Neural crest cell (in vitro differentiated cells): ENCODE measurements around the gene STK17A. TPM values are rescaled to one million over a fixed set of nuclear protein-coding genes. Genes with fewer than 3 reads are reported as not detected.

Experiments used
- DNase-seq: peaks from one replicate; pipeline ENCODE4 v3.0.0; 2021; ENCODE audit warnings: low read depth, mixed read lengths, low spot score
- H3K27ac Mint-ChIP-seq: one replicate; pipeline ENCODE4 v1.8.0; 2021; ENCODE audit warnings: mild to moderate bottlenecking, mixed read lengths; ENCODE audit not compliant: unreplicated experiment
- H3K27me3 Mint-ChIP-seq: 2 replicates; pipeline ENCODE4 v1.8.0; 2021; ENCODE audit warnings: low read depth, mild to moderate bottlenecking, mixed read lengths
- H3K36me3 Mint-ChIP-seq: 2 replicates; pipeline ENCODE4 v1.8.0; 2021; ENCODE audit warnings: low read depth, mild to moderate bottlenecking, mixed read lengths
- H3K4me1 Mint-ChIP-seq: 2 replicates; pipeline ENCODE4 v1.8.0; 2021; ENCODE audit warnings: mixed read lengths
- H3K4me3 Mint-ChIP-seq: one replicate; pipeline ENCODE4 v1.8.0; 2021; ENCODE audit warnings: mild to moderate bottlenecking, mixed read lengths
- H3K9me3 Mint-ChIP-seq: 2 replicates; pipeline ENCODE4 v1.8.0; 2021; ENCODE audit warnings: mixed read lengths
- total RNA-seq: library from RNA; stranded (reverse); gene quantifications from 2 replicates; pipeline ENCODE4 v1.2.1, GENCODE V29; 2021
- TF ChIP-seq, protein P1 (sequence below): fragments of 200-600 bp; sonication (generic); conservative IDR thresholded peaks from 2 replicates; pipeline ENCODE4 v1.5.0; 2021; ENCODE audit warnings: antibody characterized with exemption, mild to moderate bottlenecking

Gene STK17A
- total RNA-seq, 1 donor from 2014 or later, result 7.1 TPM

DNA sequence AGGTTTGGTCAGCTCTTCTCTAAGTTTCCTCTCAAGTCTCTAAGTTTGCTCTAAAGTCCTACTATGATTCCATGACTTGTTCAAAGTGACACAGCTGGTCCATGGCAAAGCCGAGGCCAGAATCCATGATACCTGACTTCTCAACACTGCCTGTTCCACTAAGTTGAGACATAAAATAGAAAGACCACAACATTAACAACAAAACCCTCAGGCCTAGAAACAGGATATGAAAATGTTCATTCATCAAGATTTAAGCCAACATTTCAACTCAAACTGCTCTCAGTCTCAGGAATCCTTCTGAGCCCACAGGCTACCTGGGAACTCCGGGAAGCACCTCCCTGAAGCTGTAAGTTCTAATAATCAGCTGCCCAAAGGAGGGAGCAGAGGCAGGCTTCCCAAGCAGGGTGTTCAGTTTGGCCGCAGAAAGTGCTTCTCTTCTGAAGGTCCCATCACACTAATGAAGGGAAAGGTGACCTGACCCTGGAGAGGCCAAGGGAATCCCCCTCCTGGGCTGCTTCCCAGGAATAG lies 62.9 kb downstream of the STK17A start:
- DNase-seq, result no peak
- H3K4me3 Mint-ChIP-seq, result peak overlapping the region; percentile 49
- H3K27me3 Mint-ChIP-seq, result no peaks in the 10 kb centered on the region
- peaks cover 26% of the 10 kb centered on the region for H3K36me3 Mint-ChIP-seq
- H3K4me1 Mint-ChIP-seq, result peaks cover 58% of the 10 kb centered on the region
- H3K9me3 Mint-ChIP-seq, result no peaks in the 10 kb centered on the region
- H3K27ac Mint-ChIP-seq, result peak overlapping the region; percentile 90
- TF ChIP-seq, protein P1, sequence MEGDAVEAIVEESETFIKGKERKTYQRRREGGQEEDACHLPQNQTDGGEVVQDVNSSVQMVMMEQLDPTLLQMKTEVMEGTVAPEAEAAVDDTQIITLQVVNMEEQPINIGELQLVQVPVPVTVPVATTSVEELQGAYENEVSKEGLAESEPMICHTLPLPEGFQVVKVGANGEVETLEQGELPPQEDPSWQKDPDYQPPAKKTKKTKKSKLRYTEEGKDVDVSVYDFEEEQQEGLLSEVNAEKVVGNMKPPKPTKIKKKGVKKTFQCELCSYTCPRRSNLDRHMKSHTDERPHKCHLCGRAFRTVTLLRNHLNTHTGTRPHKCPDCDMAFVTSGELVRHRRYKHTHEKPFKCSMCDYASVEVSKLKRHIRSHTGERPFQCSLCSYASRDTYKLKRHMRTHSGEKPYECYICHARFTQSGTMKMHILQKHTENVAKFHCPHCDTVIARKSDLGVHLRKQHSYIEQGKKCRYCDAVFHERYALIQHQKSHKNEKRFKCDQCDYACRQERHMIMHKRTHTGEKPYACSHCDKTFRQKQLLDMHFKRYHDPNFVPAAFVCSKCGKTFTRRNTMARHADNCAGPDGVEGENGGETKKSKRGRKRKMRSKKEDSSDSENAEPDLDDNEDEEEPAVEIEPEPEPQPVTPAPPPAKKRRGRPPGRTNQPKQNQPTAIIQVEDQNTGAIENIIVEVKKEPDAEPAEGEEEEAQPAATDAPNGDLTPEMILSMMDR, result no peak

DNA sequence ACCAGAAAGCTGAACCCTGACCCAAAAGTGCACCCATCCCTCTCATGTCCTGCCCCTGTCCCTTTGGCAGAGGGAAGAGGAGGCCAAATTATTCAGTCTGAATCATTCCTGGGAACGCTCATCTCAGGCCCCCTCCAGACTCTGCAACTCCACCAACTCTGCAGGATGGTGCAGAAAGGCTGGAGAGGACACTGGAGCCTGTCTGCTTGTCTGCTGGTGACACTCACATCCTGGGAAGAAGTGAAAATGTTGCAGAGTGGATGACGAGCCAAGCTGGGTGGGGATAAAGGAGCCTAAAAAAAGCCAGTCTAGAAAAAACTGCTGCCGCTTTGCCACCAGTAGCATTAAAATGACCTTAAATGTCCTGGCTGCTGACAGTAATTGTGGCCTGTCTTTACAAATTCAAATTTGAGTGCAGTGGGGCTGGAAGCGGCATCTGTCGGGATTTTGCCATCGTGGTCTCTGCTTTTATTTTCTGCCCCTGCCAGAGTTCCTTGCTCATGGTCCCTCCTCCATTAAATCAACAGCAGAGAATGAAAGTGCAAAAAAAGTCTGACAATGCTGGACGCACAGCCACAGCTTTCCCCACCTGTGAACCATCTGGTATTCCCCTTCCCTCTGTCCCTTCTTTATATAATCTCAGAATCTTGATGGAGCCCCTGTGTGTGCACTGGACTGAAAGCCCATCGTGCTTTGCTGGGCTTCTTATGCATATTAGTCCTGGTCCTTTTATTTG lies 63.9 kb downstream of the STK17A start:
- TF ChIP-seq, protein P1, result no peak
- Mint-ChIP-seq H3K27ac (peak overlapping the region; percentile 97), H3K36me3 (peaks cover 28% of the 10 kb centered on the region), H3K27me3 (no peaks in the 10 kb centered on the region), H3K4me1 (peaks cover 63% of the 10 kb centered on the region), H3K9me3 (no peaks in the 10 kb centered on the region), H3K4me3 (peak overlapping the region; percentile 58)
- DNase-seq, result no peak

DNA sequence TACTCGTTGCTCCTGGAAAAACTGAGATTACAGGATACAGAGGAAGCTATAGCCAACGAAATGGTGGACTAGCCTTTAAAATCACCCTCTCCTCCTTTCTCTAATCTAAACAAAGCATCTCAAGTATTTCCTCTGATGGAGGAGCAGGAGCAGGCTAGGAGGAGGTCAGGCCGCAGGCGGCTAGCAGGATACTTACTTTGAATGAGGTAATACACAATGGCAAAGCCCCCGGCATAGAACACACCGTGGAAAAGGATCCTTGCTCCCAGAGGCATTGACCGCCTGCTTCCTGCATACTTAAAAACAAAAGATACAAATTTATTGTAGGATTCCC lies 64.4 kb downstream of the STK17A start:
- TF ChIP-seq, protein P1, result no peak
- Mint-ChIP-seq H3K4me3 (peak overlapping the region; percentile 58), H3K27me3 (no peaks in the 10 kb centered on the region), H3K9me3 (no peaks in the 10 kb centered on the region), H3K27ac (peak overlapping the region; percentile 97), H3K4me1 (peaks cover 65% of the 10 kb centered on the region), H3K36me3 (peaks cover 28% of the 10 kb centered on the region)
- DNase-seq, result no peak

DNA sequence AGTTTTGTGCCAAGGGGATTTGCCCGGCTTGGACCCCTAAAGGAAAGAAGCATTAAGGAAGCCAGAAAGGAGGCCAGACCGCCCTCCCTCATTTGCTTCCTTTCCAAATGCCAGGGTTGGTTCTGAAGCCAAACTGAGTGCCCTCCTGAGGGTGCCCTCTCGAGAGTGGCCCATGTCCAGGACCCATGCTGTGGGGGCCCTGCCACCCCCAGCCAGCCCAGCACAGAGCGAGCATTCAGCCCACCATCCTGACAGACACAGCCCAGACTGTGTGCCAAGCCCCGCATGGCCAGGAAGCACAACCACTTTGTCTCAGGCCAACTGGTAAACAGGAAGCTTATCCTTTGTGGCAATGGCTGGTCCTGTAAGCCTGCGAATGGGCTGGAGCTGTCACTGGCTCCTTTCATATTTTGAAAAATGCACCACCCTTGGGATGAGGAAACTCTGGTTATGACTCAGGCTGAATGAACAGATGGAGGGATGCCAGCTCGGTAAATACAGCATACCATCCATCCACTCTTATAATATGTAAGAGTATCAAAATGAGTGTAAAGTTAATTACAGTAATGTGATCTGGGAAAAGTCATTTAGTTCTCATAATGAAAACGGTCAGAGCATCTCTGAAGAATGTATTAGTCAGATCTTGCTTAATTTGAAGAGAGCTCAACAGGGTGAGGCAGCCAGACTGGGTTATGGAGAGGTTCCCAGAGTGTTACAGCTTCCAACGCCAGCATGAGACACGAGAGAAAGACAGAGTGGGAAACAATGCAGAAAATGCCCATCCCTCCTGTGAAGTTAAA lies 65.0 kb downstream of the STK17A start:
- no peak for DNase-seq
- TF ChIP-seq, protein P1, result no peak
- no peaks in the 10 kb centered on the region for H3K9me3 Mint-ChIP-seq
- peak overlapping the region; percentile 97 for H3K27ac Mint-ChIP-seq
- no peaks in the 10 kb centered on the region for H3K27me3 Mint-ChIP-seq
- peaks cover 68% of the 10 kb centered on the region for H3K4me1 Mint-ChIP-seq
- peak overlapping the region; percentile 58 for H3K4me3 Mint-ChIP-seq
- peaks cover 25% of the 10 kb centered on the region for H3K36me3 Mint-ChIP-seq

DNA sequence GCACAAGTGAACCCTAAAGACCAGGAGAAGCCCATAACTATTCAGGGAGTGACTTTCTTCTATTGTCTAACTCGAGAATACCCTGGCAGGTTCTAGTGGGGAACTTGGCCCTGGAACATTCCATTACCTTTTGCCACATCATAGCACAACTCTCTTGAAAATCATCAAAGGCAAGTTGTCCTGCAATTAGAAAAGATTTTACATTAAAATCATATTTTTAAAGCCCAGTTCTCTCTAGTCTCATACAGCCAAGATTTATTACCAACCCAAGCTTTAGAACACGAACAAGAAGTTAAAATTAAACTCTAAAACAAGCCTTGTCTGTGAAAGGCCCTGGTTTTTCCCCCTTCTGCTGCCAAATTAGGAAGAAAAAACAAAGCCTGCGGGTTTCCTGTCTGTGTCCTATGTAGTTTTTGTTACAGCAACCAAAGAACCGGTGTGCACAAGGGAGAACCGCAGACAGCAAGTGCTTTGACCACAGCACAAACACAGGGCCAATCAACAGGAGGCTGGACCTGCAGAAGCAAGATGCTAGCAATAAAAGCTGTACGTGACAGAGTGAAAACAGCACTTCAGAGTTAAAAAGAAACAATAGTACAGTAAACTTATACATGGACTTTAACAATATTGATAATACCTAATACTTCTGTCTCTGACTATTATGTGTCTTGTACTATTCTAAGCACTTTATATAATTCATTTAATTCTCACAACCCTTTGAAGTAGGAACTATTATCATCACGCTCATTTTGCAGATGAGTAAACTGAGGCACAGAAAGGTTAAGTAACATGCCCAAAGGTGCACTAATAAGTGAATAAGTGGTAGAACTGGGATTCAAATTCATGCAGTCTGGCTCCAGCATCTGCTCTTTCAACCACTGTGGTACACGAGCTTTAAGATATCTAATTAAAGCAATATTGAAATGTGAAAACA lies 65.8 kb downstream of the STK17A start:
- peaks cover 68% of the 10 kb centered on the region for H3K4me1 Mint-ChIP-seq
- no peaks in the 10 kb centered on the region for H3K27me3 Mint-ChIP-seq
- peak overlapping the region; percentile 8 for H3K4me3 Mint-ChIP-seq
- H3K27ac Mint-ChIP-seq, result peak overlapping the region; percentile 85
- H3K9me3 Mint-ChIP-seq, result no peaks in the 10 kb centered on the region
- TF ChIP-seq, protein P1, result no peak
- peaks cover 21% of the 10 kb centered on the region for H3K36me3 Mint-ChIP-seq
- DNase-seq, result no peak
